HepG2 (cell line): ENCODE measurements around the gene SIGMAR1. TPM values are rescaled to one million over a fixed set of nuclear protein-coding genes. Genes with fewer than 3 reads are reported as not detected.
A peak's percentile ranks its signal among the peaks of the same experiment; 100 is the strongest.

Source experiments
- IKZF1 ChIP-seq: fragments of 450-650 bp; IDR thresholded peaks from 2 replicates; pipeline ENCODE4 v1.7.1; 2016
- KAT7 ChIP-seq: IDR thresholded peaks from 2 replicates; pipeline ENCODE4 v1.6.1; 2018; ENCODE audit warnings: borderline replicate concordance, missing compliant biosample characterization
- MTA1 ChIP-seq: sonication (generic); formaldehyde crosslinking; IDR thresholded peaks from 2 replicates; pipeline ENCODE4 v1.4.0; 2020; ENCODE audit warnings: missing genetic modification reagents, mild to moderate bottlenecking, borderline replicate concordance
- NCOA1 ChIP-seq: sonication (generic); formaldehyde crosslinking; IDR thresholded peaks from 2 replicates; pipeline ENCODE4 v1.9.0; 2021; ENCODE audit warnings: missing genetic modification reagents
- NR2F1 ChIP-seq, 2 experiments: fragments of 450-650 bp in 1 of 2; formaldehyde crosslinking in 1 of 2; IDR thresholded peaks; 2 replicates each; pipeline versions ENCODE4 v1.5.0 to v1.6.1; 2016 to 2020; ENCODE audit warnings: mild to moderate bottlenecking in 1 of 2, missing compliant biosample characterization in 1 of 2, missing genetic modification reagents in 1 of 2, moderate library complexity in 1 of 2
- NR2F2 ChIP-seq: IDR thresholded peaks from 2 replicates; pipeline ENCODE4 v1.6.1; 2012; ENCODE audit warnings: low read depth, inconsistent platforms, borderline replicate concordance
- POGZ ChIP-seq: sonication (generic); formaldehyde crosslinking; IDR thresholded peaks from 2 replicates; pipeline ENCODE4 v1.4.0; 2020; ENCODE audit warnings: mild to moderate bottlenecking, missing genetic modification reagents
- RBM39 ChIP-seq: fragments of 200-400 bp; formaldehyde crosslinking; IDR thresholded peaks from one replicate; pipeline ENCODE4 v1.6.1; 2018; ENCODE audit warnings: antibody characterized with exemption, mild to moderate bottlenecking, low read depth, low read length; ENCODE audit not compliant: poor library complexity, severe bottlenecking
- TEF ChIP-seq: sonication (generic); formaldehyde crosslinking; IDR thresholded peaks from 2 replicates; pipeline ENCODE4 v1.5.0; 2020; ENCODE audit warnings: missing genetic modification reagents
- ZBTB14 ChIP-seq: sonication (generic); formaldehyde crosslinking; IDR thresholded peaks from 2 replicates; pipeline ENCODE4 v1.4.0; 2020; ENCODE audit warnings: missing genetic modification reagents
- ZBTB26 ChIP-seq: IDR thresholded peaks from 2 replicates; pipeline ENCODE4 v1.6.1; 2016; ENCODE audit warnings: missing compliant biosample characterization, missing genetic modification reagents, borderline replicate concordance
- ZNF121 ChIP-seq: sonication (generic); formaldehyde crosslinking; IDR thresholded peaks from 2 replicates; pipeline ENCODE4 v1.5.0; 2020; ENCODE audit warnings: mild to moderate bottlenecking, missing genetic modification reagents
- ZNF317 ChIP-seq: sonication (generic); formaldehyde crosslinking; IDR thresholded peaks from 2 replicates; pipeline ENCODE4 v1.5.0; 2020; ENCODE audit warnings: mild to moderate bottlenecking, missing genetic modification reagents
- ZNF768 ChIP-seq: sonication (generic); formaldehyde crosslinking; IDR thresholded peaks from 2 replicates; pipeline ENCODE4 v1.4.0; 2020; ENCODE audit warnings: missing genetic modification reagents
- ZNF879 ChIP-seq: sonication (generic); formaldehyde crosslinking; IDR thresholded peaks from 2 replicates; pipeline ENCODE4 v1.8.1; 2023; ENCODE audit warnings: missing genetic modification reagents
- polyA plus RNA-seq, 8 experiments: library from polyadenylated mRNA; depleted of rRNA in 3 of 8; stranded (reverse) in 7 of 8; unstranded in 1 of 8; fragments of >200 nt; fragmentation: Illumina TruSeq in 4 of 8; extraction: Trizol in 4 of 8; gene quantifications; 2 replicates each; pipeline versions ENCODE4 v1.2.1 to v1.2.3, GENCODE V29; 2011 to 2016; ENCODE audit warnings: low read depth in 4 of 8, missing spikeins in 1 of 8, mixed read lengths in 1 of 8; ENCODE audit not compliant: insufficient read depth in 1 of 8
- total RNA-seq, 5 experiments: library from RNA; depleted of rRNA; stranded (reverse); fragments of >200 nt; fragmentation: Illumina TruSeq; extraction: Trizol; gene quantifications; 2 replicates each; pipeline ENCODE4 v1.2.3, GENCODE V29; 2016; ENCODE audit warnings: low read depth in 1 of 5
- TF ChIP-seq, protein P1 (sequence below): sonication (generic); formaldehyde crosslinking; IDR thresholded peaks from 2 replicates; pipeline ENCODE4 v1.5.1; 2020; ENCODE audit warnings: missing genetic modification reagents, mild to moderate bottlenecking, borderline replicate concordance
- TF ChIP-seq, protein P2 (sequence below): sonication (generic); formaldehyde crosslinking; IDR thresholded peaks from 2 replicates; pipeline ENCODE4 v1.4.0; 2020; ENCODE audit warnings: missing genetic modification reagents, borderline replicate concordance
- TF ChIP-seq, protein P3 (sequence below), 2 experiments: sonication (generic) in 1 of 2; formaldehyde crosslinking in 1 of 2; IDR thresholded peaks; 2 replicates each; pipeline versions ENCODE4 v1.5.1 to v1.6.1; 2011 to 2020; ENCODE audit warnings: borderline replicate concordance in 1 of 2, low read depth in 1 of 2, low read length in 1 of 2, mild to moderate bottlenecking in 1 of 2, missing genetic modification reagents in 1 of 2, moderate library complexity in 1 of 2

Gene SIGMAR1
- total and polyA plus RNA-seq, 2 of the 13 experiments (the other 11 are each of a cell fraction or from before 2014, with no cell fraction given) = 38.9 to 60.8 TPM

DNA sequence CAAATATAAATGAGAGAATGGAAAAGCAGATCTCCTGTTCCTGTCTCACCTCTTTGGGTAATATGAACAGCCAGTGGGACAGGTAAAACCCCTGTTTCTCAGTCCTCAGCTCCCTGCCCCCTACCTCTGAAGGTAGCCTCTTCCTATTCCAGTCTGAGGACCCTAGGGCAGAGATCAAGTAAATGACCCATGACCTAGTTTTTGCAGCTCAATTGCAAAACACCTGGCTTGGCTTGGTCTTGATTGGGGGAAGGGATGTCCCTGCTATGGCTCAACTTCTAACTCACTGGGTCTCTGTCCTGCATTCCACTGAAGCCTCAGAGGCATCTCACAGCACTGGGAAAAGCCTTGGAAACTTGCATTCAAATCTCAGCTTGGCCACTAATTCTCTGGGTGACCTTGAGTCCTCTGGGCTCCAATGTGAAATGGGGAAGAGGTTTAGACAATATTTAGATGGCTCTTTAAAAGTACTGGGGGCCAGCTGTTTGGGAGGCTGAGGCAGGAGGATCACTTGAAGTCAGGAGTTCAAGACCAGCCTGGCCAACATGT lies 7.3 kb upstream of the SIGMAR1 start (continued):
- TF ChIP-seq RBM39 (no peak), IKZF1 (no peak), KAT7 (CRISPR knock-in tag) (no peak), NR2F1 (CRISPR knock-in tag; IDR thresholded peaks at IDR 0.05) (peak; percentile 73 to 86), ZNF879 (CRISPR knock-in tag) (no peak), ZNF317 (no peak), ZBTB26 (CRISPR knock-in tag) (no peak), NCOA1 (CRISPR knock-in tag) (no peak), ZNF768 (CRISPR knock-in tag) (no peak), ZBTB14 (no peak), TEF (no peak), NR2F2 (peak; percentile 63; the same call in 1 of the 2 replicates), ZNF121 (CRISPR knock-in tag) (no peak), MTA1 (CRISPR knock-in tag) (peak; percentile 36; the same call in 1 of the 2 replicates), POGZ (CRISPR knock-in tag) (no peak)
- TF ChIP-seq, protein P1, sequence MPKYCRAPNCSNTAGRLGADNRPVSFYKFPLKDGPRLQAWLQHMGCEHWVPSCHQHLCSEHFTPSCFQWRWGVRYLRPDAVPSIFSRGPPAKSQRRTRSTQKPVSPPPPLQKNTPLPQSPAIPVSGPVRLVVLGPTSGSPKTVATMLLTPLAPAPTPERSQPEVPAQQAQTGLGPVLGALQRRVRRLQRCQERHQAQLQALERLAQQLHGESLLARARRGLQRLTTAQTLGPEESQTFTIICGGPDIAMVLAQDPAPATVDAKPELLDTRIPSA (CRISPR knock-in tag) = no peak
- TF ChIP-seq, protein P2, sequence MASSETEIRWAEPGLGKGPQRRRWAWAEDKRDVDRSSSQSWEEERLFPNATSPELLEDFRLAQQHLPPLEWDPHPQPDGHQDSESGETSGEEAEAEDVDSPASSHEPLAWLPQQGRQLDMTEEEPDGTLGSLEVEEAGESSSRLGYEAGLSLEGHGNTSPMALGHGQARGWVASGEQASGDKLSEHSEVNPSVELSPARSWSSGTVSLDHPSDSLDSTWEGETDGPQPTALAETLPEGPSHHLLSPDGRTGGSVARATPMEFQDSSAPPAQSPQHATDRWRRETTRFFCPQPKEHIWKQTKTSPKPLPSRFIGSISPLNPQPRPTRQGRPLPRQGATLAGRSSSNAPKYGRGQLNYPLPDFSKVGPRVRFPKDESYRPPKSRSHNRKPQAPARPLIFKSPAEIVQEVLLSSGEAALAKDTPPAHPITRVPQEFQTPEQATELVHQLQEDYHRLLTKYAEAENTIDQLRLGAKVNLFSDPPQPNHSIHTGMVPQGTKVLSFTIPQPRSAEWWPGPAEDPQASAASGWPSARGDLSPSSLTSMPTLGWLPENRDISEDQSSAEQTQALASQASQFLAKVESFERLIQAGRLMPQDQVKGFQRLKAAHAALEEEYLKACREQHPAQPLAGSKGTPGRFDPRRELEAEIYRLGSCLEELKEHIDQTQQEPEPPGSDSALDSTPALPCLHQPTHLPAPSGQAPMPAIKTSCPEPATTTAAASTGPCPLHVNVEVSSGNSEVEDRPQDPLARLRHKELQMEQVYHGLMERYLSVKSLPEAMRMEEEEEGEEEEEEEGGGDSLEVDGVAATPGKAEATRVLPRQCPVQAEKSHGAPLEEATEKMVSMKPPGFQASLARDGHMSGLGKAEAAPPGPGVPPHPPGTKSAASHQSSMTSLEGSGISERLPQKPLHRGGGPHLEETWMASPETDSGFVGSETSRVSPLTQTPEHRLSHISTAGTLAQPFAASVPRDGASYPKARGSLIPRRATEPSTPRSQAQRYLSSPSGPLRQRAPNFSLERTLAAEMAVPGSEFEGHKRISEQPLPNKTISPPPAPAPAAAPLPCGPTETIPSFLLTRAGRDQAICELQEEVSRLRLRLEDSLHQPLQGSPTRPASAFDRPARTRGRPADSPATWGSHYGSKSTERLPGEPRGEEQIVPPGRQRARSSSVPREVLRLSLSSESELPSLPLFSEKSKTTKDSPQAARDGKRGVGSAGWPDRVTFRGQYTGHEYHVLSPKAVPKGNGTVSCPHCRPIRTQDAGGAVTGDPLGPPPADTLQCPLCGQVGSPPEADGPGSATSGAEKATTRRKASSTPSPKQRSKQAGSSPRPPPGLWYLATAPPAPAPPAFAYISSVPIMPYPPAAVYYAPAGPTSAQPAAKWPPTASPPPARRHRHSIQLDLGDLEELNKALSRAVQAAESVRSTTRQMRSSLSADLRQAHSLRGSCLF (CRISPR knock-in tag) = no peak
- TF ChIP-seq, protein P3, sequence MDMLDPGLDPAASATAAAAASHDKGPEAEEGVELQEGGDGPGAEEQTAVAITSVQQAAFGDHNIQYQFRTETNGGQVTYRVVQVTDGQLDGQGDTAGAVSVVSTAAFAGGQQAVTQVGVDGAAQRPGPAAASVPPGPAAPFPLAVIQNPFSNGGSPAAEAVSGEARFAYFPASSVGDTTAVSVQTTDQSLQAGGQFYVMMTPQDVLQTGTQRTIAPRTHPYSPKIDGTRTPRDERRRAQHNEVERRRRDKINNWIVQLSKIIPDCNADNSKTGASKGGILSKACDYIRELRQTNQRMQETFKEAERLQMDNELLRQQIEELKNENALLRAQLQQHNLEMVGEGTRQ (IDR thresholded peaks at IDR 0.05; ENCODE audit: low read depth, low read length) = no peak
- TF ChIP-seq, protein P3 (CRISPR knock-in tag; IDR thresholded peaks at IDR 0.05; ENCODE audit: borderline replicate concordance) = no peak
